ENCODE measurements around the gene SPATA1. TPM values are rescaled to one million over a fixed set of nuclear protein-coding genes. Genes with fewer than 3 reads are reported as not detected.

The SPATA1 gene
- total and polyA plus RNA-seq, 2 donors (not counting 1 experiment from before 2014, with no cell fraction given): 0.73 to 8.6 TPM

DNA sequence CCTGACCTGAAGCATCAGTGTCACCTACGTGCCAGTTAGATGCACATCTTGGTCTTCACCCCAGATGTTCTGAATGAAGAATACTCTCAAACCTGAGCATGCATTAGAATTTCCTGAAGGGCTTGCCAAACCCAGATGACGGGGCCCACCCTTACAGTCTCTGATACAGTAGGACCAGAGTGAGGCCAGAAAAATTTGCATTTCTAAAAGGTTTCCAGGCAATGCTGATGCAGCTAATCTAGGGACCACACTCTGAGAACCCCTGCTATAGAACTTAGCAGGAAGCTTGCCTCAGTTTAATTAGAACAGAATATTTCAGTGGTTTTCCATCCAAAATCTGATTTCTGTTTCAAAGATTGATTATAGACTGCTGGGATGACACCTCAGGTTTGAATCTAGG is 77.9 kb downstream of the SPATA1 start:
- peaks cover under 1 to 10% (median 3%) of the 10 kb centered on the region in 3 donors for H3K9me3 ChIP-seq (ENCODE audit: control extremely low read depth in 1 of 3, control insufficient read depth in 2 of 3, insufficient read depth in 1 of 3, low read length in 2 of 3)
- Mint-ChIP-seq H3K27me3 (no peaks in the 10 kb centered on the region), H3K4me3 (peak overlapping the region; percentile 57), H3K27ac (peak overlapping the region; percentile 76), H3K9me3 (ENCODE audit: insufficient read depth) (no peaks in the 10 kb centered on the region), H3K4me1 (peaks cover 23% of the 10 kb centered on the region)
- H3K4me2 ChIP-seq (replicated peaks; ENCODE audit: low read depth, low read length, poor library complexity, severe bottlenecking): peak overlapping the region; percentile 47
- no peaks in the 10 kb centered on the region for H3K79me2 ChIP-seq (ENCODE audit: control insufficient read depth, insufficient read depth, low read length)
- peak overlapping the region; percentile 64 for H2AFZ ChIP-seq (ENCODE audit: insufficient read depth, low read depth, low read length, poor library complexity, severe bottlenecking)
- no peaks in the 10 kb centered on the region for H3K27me3 ChIP-seq (replicated peaks in 1 of 4; ENCODE audit: control extremely low read depth in 1 of 4, control insufficient read depth in 3 of 4, insufficient read depth in 4 of 4, low read length in 3 of 4)
- H4K20me1 ChIP-seq (ENCODE audit: control insufficient read depth, insufficient read depth, low read length, poor library complexity, severe bottlenecking): no peaks in the 10 kb centered on the region
- POLR2A ChIA-PET: no interaction called here
- DNase-seq (no peak), ATAC-seq (ENCODE audit: low read depth) (no peak)
- H3K9ac ChIP-seq (ENCODE audit: low read length): no peak overlapping the region
- H3K27ac ChIP-seq (ENCODE audit: low read length in 2 of 2): peak overlapping the region; percentile 59 to 62
- CTCF ChIA-PET: interaction anchor here (0.8 to 2.0 kb wide), 4 partner anchors 11 to 443 kb away, joined by 3 to 4 read pairs (median 4); no protein-coding TSS in a partner anchor
- H3K4me3 ChIP-seq (ENCODE audit: control extremely low read depth in 1 of 5, extremely low read depth in 1 of 5, insufficient read depth in 1 of 5, low read depth in 2 of 5, low read length in 4 of 5): no peak overlapping the region
- no peaks in the 10 kb centered on the region for H3K36me3 ChIP-seq (replicated peaks in 1 of 2; ENCODE audit: control extremely low read depth in 1 of 2, control insufficient read depth in 1 of 2, extremely low read depth in 1 of 2, insufficient read depth in 2 of 2, low read length in 1 of 2)
- intact Hi-C loops (cut with micrococcal nuclease): no loop called here
- peaks cover 20 to 22% of the 10 kb centered on the region in 2 donors for H3K4me1 ChIP-seq (ENCODE audit: control insufficient read depth in 2 of 2, insufficient read depth in 2 of 2, low read length in 2 of 2)
- WGBS (ENCODE audit: insufficient coverage): 71% methylated on average over 2 of the region's 2 CpGs
- TF ChIP-seq EZH2 (IDR thresholded peaks at IDR 0.05; ENCODE audit: borderline replicate concordance, insufficient read depth, low read depth, low read length, poor library complexity, severe bottlenecking): no peak
- TF ChIP-seq, protein P1, sequence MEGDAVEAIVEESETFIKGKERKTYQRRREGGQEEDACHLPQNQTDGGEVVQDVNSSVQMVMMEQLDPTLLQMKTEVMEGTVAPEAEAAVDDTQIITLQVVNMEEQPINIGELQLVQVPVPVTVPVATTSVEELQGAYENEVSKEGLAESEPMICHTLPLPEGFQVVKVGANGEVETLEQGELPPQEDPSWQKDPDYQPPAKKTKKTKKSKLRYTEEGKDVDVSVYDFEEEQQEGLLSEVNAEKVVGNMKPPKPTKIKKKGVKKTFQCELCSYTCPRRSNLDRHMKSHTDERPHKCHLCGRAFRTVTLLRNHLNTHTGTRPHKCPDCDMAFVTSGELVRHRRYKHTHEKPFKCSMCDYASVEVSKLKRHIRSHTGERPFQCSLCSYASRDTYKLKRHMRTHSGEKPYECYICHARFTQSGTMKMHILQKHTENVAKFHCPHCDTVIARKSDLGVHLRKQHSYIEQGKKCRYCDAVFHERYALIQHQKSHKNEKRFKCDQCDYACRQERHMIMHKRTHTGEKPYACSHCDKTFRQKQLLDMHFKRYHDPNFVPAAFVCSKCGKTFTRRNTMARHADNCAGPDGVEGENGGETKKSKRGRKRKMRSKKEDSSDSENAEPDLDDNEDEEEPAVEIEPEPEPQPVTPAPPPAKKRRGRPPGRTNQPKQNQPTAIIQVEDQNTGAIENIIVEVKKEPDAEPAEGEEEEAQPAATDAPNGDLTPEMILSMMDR (IDR thresholded peaks at IDR 0.05): no peak

DNA sequence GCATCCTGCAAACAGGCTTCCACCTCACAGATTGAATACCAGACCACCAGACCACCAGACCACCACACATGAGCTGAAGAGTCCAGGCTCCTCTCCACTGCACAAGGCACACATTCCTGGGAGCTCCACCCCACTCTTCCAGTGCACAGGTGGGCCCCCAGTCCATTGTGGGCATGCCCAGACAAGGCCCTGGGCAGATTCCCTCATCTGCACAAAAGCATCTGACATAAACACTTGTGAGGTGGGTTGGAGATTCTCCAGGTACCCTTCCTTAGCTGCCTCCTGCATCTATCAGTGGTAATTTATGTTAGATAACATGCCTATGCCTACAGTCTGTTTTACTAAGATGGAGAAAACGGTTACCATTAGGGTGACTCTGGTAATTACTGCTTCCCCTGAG is 79.6 kb downstream of the SPATA1 start:
- intact Hi-C loops (cut with micrococcal nuclease): no loop called here
- peaks cover 23% of the 10 kb centered on the region for H3K4me1 Mint-ChIP-seq

More for the DNA sequence above, 79.6 kb downstream of the SPATA1 start:
- H3K4me3 Mint-ChIP-seq: no peak overlapping the region
- Histone ChIP-seq H3K4me3 (ENCODE audit: control extremely low read depth in 1 of 5, extremely low read depth in 1 of 5, insufficient read depth in 1 of 5, low read depth in 2 of 5, low read length in 4 of 5) (no peak overlapping the region), H3K4me2 (replicated peaks; ENCODE audit: low read depth, low read length, poor library complexity, severe bottlenecking) (no peak overlapping the region), H3K27ac (ENCODE audit: low read length in 2 of 2) (no peak overlapping the region), H3K36me3 (replicated peaks in 1 of 2; ENCODE audit: control extremely low read depth in 1 of 2, control insufficient read depth in 1 of 2, extremely low read depth in 1 of 2, insufficient read depth in 2 of 2, low read length in 1 of 2) (no peaks in the 10 kb centered on the region), H3K79me2 (ENCODE audit: control insufficient read depth, insufficient read depth, low read length) (no peaks in the 10 kb centered on the region), H2AFZ (ENCODE audit: insufficient read depth, low read depth, low read length, poor library complexity, severe bottlenecking) (no peak overlapping the region), H4K20me1 (ENCODE audit: control insufficient read depth, insufficient read depth, low read length, poor library complexity, severe bottlenecking) (no peaks in the 10 kb centered on the region), H3K9ac (ENCODE audit: low read length) (no peak overlapping the region), H3K27me3 (replicated peaks in 1 of 4; ENCODE audit: control extremely low read depth in 1 of 4, control insufficient read depth in 3 of 4, insufficient read depth in 4 of 4, low read length in 3 of 4) (no peaks in the 10 kb centered on the region), H3K9me3 (ENCODE audit: control extremely low read depth in 1 of 3, control insufficient read depth in 2 of 3, insufficient read depth in 1 of 3, low read length in 2 of 3) (peaks cover 1 to 10% (median 3%) of the 10 kb centered on the region in 3 donors), H3K4me1 (ENCODE audit: control insufficient read depth in 2 of 2, insufficient read depth in 2 of 2, low read length in 2 of 2) (peaks cover 20 to 22% of the 10 kb centered on the region in 2 donors)
- DNase-seq (no peak), ATAC-seq (ENCODE audit: low read depth) (no peak)
- no peaks in the 10 kb centered on the region for H3K9me3 Mint-ChIP-seq (ENCODE audit: insufficient read depth)
- whole genome bisulfite sequencing (ENCODE audit: insufficient coverage): 100% methylated on average over 1 of the region's 1 CpG
- H3K27ac Mint-ChIP-seq: no peak overlapping the region
- POLR2A ChIA-PET: no interaction called here
- TF ChIP-seq, protein P1 (IDR thresholded peaks at IDR 0.05): no peak
- no peak for TF ChIP-seq EZH2 (IDR thresholded peaks at IDR 0.05; ENCODE audit: borderline replicate concordance, insufficient read depth, low read depth, low read length, poor library complexity, severe bottlenecking)
- CTCF ChIA-PET: interaction anchor here (0.9 to 2.0 kb wide), 3 partner anchors 21 to 143 kb away, joined by 4 to 6 read pairs (median 5); no protein-coding TSS in a partner anchor
- H3K27me3 Mint-ChIP-seq: no peaks in the 10 kb centered on the region

Data from B cell (primary cell).